GM12878 (cell line): ENCODE data around the gene SAXO1. TPM values are rescaled to one million over a fixed set of nuclear protein-coding genes. Genes with fewer than 3 reads are reported as not detected.

Experiments
- ATAC-seq: fragments of 200-7000 bp; cut with Tn5 transposase; 3 replicates; pipeline ENCODE4 v1.9.1; 2020; ENCODE audit warnings: mild to moderate bottlenecking, moderate library complexity
- BruUV-seq: library from RNA; stranded (reverse); fragments of 400-500 nt; replicated peaks from 2 replicates; lab custom pipeline; 2021; lab: Mats Ljungman, UMichigan
- CTCF ChIA-PET: fragments of 300-600 bp; sonication (Branson Sonifier 250); formaldehyde crosslinking; extraction: SDS; loops from one replicate; lab custom pipeline; 2021; ENCODE audit warnings: inconsistent platforms; lab: Yijun Ruan, JAX
- POLR2A ChIA-PET: fragments of 350-600 bp; formaldehyde crosslinking; extraction: SDS; loops from one replicate; lab custom pipeline; 2021; ENCODE audit warnings: inconsistent platforms; lab: Charles Lee
- RAD21 ChIA-PET: fragments of 300-600 bp; sonication (Branson Sonifier 250); formaldehyde crosslinking; loops from one replicate; lab custom pipeline; 2023; ENCODE audit warnings: antibody characterized with exemption; ENCODE audit not compliant: unreplicated experiment; lab: Charles Lee
- SMC1A ChIA-PET: fragments of 300-600 bp; sonication (Branson Sonifier 250); formaldehyde crosslinking; loops from one replicate; lab custom pipeline; 2023; ENCODE audit not compliant: unreplicated experiment, uncharacterized antibody; lab: Charles Lee
- DNase-seq: peaks from one replicate; pipeline ENCODE4 v3.0.0-alpha.2; 2011; ENCODE audit warnings: low read depth, low spot score
- FAIRE-seq: peaks from 3 replicates; lab custom pipeline; 2011; peaks lifted over from hg19 to GRCh38; lab: Jason Lieb, UNC
- H2AFZ ChIP-seq: 2 replicates; pipeline ENCODE4 v1.6.0; 2011; ENCODE audit warnings: low read depth, low read length, control low read depth; ENCODE audit not compliant: control insufficient read depth
- H3K27ac ChIP-seq: 2 replicates; pipeline ENCODE4 v1.5.1; 2011; ENCODE audit warnings: control low read depth; ENCODE audit not compliant: control insufficient read depth, insufficient read depth
- H3K27me3 ChIP-seq, 2 experiments: replicated peaks in 1 of 2; 2 replicates each; pipeline versions ENCODE4 v1.6.0 to v1.6.1; 2011; ENCODE audit warnings: low read length in 1 of 2; ENCODE audit not compliant: control insufficient read depth in 2 of 2, insufficient read depth in 2 of 2
- H3K36me3 ChIP-seq, 2 experiments: 2 replicates each; pipeline ENCODE4 v1.5.1; 2011; ENCODE audit warnings: low read length in 1 of 2; ENCODE audit not compliant: control insufficient read depth in 2 of 2, insufficient read depth in 2 of 2
- H3K4me1 ChIP-seq: 2 replicates; pipeline ENCODE4 v1.6.1; 2011; ENCODE audit warnings: mild to moderate bottlenecking, low read length, moderate library complexity, mixed read lengths; ENCODE audit not compliant: control insufficient read depth, insufficient read depth
- H3K4me2 ChIP-seq: 2 replicates; pipeline ENCODE4 v1.6.0; 2011; ENCODE audit warnings: control low read depth; ENCODE audit not compliant: control insufficient read depth, insufficient read depth
- H3K4me3 ChIP-seq: fragments of 200-600 bp; sonication (generic); 2 replicates; pipeline ENCODE4 v1.5.1; 2016
- H3K79me2 ChIP-seq: 2 replicates; pipeline ENCODE4 v1.6.0; 2011; ENCODE audit warnings: low read length; ENCODE audit not compliant: control insufficient read depth, insufficient read depth
- H3K9ac ChIP-seq: 2 replicates; pipeline ENCODE4 v1.8.0; 2011; ENCODE audit warnings: low read length, control low read depth, mixed read lengths; ENCODE audit not compliant: control insufficient read depth, insufficient read depth
- H3K9me3 ChIP-seq: replicated peaks from 3 replicates; pipeline ENCODE4 v1.5.1; 2011; ENCODE audit warnings: mild to moderate bottlenecking, low read length; ENCODE audit not compliant: control insufficient read depth, insufficient read depth
- H4K20me1 ChIP-seq: 2 replicates; pipeline ENCODE4 v1.6.0; 2011; ENCODE audit not compliant: control insufficient read depth, insufficient read depth
- BHLHE40 ChIP-seq, 2 experiments: fragments of 450-650 bp in 1 of 2; IDR thresholded peaks; 2 replicates each; pipeline ENCODE4 v1.6.1; 2011 to 2017; ENCODE audit warnings: low read depth in 2 of 2, borderline replicate concordance in 1 of 2, improper control_type of control experiment in 1 of 2, low read length in 1 of 2, mild to moderate bottlenecking in 1 of 2
- EZH2 ChIP-seq: IDR thresholded peaks from 2 replicates; pipeline ENCODE4 v1.6.1; 2012; ENCODE audit warnings: low read depth, mild to moderate bottlenecking, control low read depth, inconsistent platforms, low read length, borderline replicate concordance; ENCODE audit not compliant: control insufficient read depth
- FOXM1 ChIP-seq: IDR thresholded peaks from 2 replicates; pipeline ENCODE4 v1.6.1; 2012; ENCODE audit warnings: low read depth, mild to moderate bottlenecking, inconsistent platforms, low read length, moderate library complexity
- MEF2A ChIP-seq: IDR thresholded peaks from 2 replicates; pipeline ENCODE4 v1.6.1; 2011; ENCODE audit warnings: low read depth, mild to moderate bottlenecking, low read length, moderate library complexity; ENCODE audit not compliant: insufficient read depth
- NR2C2 ChIP-seq: IDR thresholded peaks from 2 replicates; pipeline ENCODE4 v1.6.1; 2011; ENCODE audit warnings: borderline replicate concordance, low read depth; ENCODE audit not compliant: control insufficient read depth, insufficient read length
- POU2F2 ChIP-seq: IDR thresholded peaks from 3 replicates; pipeline ENCODE4 v1.6.1; 2011; ENCODE audit warnings: low read depth, mild to moderate bottlenecking, low read length, borderline replicate concordance
- STAT1 ChIP-seq: fragments of 450-650 bp; conservative IDR thresholded peaks from 2 replicates; pipeline ENCODE4 v1.6.1; 2014; ENCODE audit warnings: antibody characterized with exemption, mild to moderate bottlenecking
- TBL1XR1 ChIP-seq: IDR thresholded peaks from 2 replicates; pipeline ENCODE4 v1.6.1; 2012; ENCODE audit warnings: low read depth, low read length, improper control_type of control experiment
- TCF12 ChIP-seq: IDR thresholded peaks from 2 replicates; pipeline ENCODE4 v1.6.1; 2011; ENCODE audit warnings: low read depth, mild to moderate bottlenecking, low read length
- ZNF622 ChIP-seq: fragments of 450-650 bp; IDR thresholded peaks from 2 replicates; pipeline ENCODE4 v1.6.1; 2017; ENCODE audit warnings: mild to moderate bottlenecking, inconsistent platforms
- WGBS: methylation state at CpG from one replicate; pipeline ENCODE4 v1.1.6; 2016; ENCODE audit warnings: low lambda C conversion rate; ENCODE audit not compliant: insufficient replicate concordance, insufficient coverage; ENCODE audit errors: missing lambda C conversion rate; 5-methylcytosine and 5-hydroxymethylcytosine counted together
- in situ Hi-C: fragments of 300-500 bp; cut with MboI; formaldehyde crosslinking; loops from 9 replicates; pipeline ENCODE4 v1.14.3; 2018; ENCODE audit warnings: mixed read lengths
- intact Hi-C: fragments of 100-400 bp; cut with micrococcal nuclease; formaldehyde crosslinking; loops from one replicate; pipeline ENCODE4 v1.14.2; 2022; ENCODE audit not compliant: unreplicated experiment
- polyA plus RNA-seq, 11 experiments: library from polyadenylated mRNA; depleted of rRNA in 4 of 11; unstranded in 6 of 11; stranded (reverse) in 5 of 11; fragments of >200 nt; fragmentation: Nextera tagmentation in 4 of 11; fragmentation: Illumina TruSeq in 1 of 11; extraction: Ambion mirVana in 4 of 11; extraction: Trizol in 1 of 11; gene quantifications; 1 replicate in 1 of 11; 2 replicates in 10 of 11; pipeline versions ENCODE4 v1.2.1 to v1.2.3, GENCODE V29; 2011 to 2016; ENCODE audit warnings: inconsistent platforms in 2 of 11, missing spikeins in 2 of 11, low read depth in 1 of 11
- total RNA-seq, 4 experiments: library from RNA; depleted of rRNA in 3 of 4; stranded (reverse); fragments of >200 nt in 3 of 4; fragmentation: Illumina TruSeq in 1 of 4; extraction: Trizol in 1 of 4; gene quantifications; 2 replicates each; pipeline versions ENCODE4 v1.2.1 to v1.2.3, GENCODE V29; 2013 to 2021
- TF ChIP-seq, protein P1 (sequence below): fragments of 450-650 bp; IDR thresholded peaks from 2 replicates; pipeline ENCODE4 v1.6.1; 2016; ENCODE audit warnings: mild to moderate bottlenecking
- TF ChIP-seq, protein P2 (sequence below): IDR thresholded peaks from 2 replicates; pipeline ENCODE4 v1.6.1; 2011; ENCODE audit warnings: low read depth, low read length, improper control_type of control experiment, borderline replicate concordance
- TF ChIP-seq, protein P3 (sequence below): fragments of 450-650 bp; IDR thresholded peaks from 2 replicates; pipeline ENCODE4 v1.6.1; 2017; ENCODE audit warnings: mild to moderate bottlenecking, moderate library complexity
- TF ChIP-seq, protein P4 (sequence below): fragments of 450-650 bp; IDR thresholded peaks from 2 replicates; pipeline ENCODE4 v1.6.1; 2017; ENCODE audit warnings: borderline replicate concordance

Gene SAXO1
- total and polyA plus RNA-seq, 10 of the 15 experiments (the other 5 are each of a cell fraction or from before 2014, with no cell fraction given), result under 0.01 to 0.01 TPM; not detected in 8

DNA sequence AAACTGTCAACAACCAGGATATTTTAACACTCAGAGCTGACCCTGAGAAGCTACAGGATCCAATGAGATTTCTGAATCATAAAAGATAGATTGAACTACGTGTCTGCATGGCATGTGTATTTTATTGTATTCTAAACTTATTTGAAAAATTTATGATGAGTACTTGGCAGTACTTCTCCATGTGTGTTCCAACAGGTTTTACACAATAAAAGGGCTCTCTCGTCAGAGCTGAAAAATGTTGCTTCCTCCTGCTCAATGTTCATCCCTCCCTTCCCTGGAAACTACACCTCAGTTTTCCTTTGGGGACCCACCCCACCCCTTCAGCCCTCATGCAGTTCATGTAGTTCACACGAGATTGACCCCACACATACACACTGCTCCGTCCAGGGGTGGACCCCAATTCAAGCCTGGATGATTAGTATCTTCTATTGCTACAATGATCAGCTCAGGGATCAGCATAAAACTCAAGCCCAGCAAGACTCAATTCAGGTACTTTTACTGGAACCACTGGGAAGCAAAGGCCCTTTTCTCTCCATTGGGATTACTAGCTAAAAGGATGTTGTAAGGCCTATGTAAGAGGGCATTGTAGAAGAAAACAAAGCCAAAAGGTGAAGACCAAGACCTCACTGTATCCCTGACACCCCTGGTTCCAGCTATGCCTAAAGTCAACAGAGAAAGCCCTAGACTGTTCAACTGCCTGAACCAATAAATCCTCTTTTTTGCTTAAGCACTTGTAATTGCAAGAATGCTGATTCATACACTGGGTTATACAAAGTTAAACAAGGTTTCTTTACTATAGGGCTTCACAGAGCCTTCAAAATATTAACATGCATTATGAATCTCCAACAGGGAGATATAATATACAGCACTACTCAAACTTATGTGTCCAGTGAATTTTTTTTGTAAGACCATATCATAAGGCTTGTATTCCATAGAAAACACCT is 112.6 kb downstream of the SAXO1 start:
- Histone ChIP-seq H3K27me3 (0 out of 4 replicates have a peak, but pooled peaks cover 0 to 4% of the 10 kb centered on the region in 2 experiments), H3K9ac (no peak overlapping the region), H4K20me1 (no peaks in the 10 kb centered on the region), H3K36me3 (no peaks in the 10 kb centered on the region), H3K9me3 (no peaks in the 10 kb centered on the region), H3K4me1 (no peaks in the 10 kb centered on the region), H3K79me2 (no peaks in the 10 kb centered on the region), H2AFZ (no peak overlapping the region), H3K4me3 (no peak overlapping the region), H3K4me2 (no peak overlapping the region), H3K27ac (no peak overlapping the region)
- ChIA-PET CTCF (no interaction called here), RAD21 (no interaction called here), POLR2A (no interaction called here), SMC1A (no interaction called here)
- intact Hi-C loops, result no loop called here
- BruUV-seq, result no TSS peak
- in situ Hi-C loops, result no loop called here
- 23% methylated on average over 4 of the region's 4 CpGs for WGBS
- FAIRE-seq (no peak), ATAC-seq (no peak), DNase-seq (no peak)
- TF ChIP-seq FOXM1 (no peak), ZNF622 (no peak), STAT1 (no peak), TCF12 (no peak), NR2C2 (no peak), POU2F2 (no peak), TBL1XR1 (no peak), MEF2A (no peak), BHLHE40 (IDR thresholded peaks at IDR 0.05; ENCODE audit: borderline replicate concordance in 1 of 2, low read depth in 2 of 2, low read length in 1 of 2) (no peak), EZH2 (no peak)
- TF ChIP-seq, protein P1, sequence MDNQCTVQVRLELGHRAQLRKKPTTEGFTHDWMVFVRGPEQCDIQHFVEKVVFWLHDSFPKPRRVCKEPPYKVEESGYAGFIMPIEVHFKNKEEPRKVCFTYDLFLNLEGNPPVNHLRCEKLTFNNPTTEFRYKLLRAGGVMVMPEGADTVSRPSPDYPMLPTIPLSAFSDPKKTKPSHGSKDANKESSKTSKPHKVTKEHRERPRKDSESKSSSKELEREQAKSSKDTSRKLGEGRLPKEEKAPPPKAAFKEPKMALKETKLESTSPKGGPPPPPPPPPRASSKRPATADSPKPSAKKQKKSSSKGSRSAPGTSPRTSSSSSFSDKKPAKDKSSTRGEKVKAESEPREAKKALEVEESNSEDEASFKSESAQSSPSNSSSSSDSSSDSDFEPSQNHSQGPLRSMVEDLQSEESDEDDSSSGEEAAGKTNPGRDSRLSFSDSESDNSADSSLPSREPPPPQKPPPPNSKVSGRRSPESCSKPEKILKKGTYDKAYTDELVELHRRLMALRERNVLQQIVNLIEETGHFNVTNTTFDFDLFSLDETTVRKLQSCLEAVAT, result no peak
- TF ChIP-seq, protein P2, sequence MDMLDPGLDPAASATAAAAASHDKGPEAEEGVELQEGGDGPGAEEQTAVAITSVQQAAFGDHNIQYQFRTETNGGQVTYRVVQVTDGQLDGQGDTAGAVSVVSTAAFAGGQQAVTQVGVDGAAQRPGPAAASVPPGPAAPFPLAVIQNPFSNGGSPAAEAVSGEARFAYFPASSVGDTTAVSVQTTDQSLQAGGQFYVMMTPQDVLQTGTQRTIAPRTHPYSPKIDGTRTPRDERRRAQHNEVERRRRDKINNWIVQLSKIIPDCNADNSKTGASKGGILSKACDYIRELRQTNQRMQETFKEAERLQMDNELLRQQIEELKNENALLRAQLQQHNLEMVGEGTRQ, result no peak
- TF ChIP-seq, protein P3, sequence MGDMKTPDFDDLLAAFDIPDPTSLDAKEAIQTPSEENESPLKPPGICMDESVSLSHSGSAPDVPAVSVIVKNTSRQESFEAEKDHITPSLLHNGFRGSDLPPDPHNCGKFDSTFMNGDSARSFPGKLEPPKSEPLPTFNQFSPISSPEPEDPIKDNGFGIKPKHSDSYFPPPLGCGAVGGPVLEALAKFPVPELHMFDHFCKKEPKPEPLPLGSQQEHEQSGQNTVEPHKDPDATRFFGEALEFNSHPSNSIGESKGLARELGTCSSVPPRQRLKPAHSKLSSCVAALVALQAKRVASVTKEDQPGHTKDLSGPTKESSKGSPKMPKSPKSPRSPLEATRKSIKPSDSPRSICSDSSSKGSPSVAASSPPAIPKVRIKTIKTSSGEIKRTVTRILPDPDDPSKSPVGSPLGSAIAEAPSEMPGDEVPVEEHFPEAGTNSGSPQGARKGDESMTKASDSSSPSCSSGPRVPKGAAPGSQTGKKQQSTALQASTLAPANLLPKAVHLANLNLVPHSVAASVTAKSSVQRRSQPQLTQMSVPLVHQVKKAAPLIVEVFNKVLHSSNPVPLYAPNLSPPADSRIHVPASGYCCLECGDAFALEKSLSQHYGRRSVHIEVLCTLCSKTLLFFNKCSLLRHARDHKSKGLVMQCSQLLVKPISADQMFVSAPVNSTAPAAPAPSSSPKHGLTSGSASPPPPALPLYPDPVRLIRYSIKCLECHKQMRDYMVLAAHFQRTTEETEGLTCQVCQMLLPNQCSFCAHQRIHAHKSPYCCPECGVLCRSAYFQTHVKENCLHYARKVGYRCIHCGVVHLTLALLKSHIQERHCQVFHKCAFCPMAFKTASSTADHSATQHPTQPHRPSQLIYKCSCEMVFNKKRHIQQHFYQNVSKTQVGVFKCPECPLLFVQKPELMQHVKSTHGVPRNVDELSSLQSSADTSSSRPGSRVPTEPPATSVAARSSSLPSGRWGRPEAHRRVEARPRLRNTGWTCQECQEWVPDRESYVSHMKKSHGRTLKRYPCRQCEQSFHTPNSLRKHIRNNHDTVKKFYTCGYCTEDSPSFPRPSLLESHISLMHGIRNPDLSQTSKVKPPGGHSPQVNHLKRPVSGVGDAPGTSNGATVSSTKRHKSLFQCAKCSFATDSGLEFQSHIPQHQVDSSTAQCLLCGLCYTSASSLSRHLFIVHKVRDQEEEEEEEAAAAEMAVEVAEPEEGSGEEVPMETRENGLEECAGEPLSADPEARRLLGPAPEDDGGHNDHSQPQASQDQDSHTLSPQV, result no peak
- TF ChIP-seq, protein P4, sequence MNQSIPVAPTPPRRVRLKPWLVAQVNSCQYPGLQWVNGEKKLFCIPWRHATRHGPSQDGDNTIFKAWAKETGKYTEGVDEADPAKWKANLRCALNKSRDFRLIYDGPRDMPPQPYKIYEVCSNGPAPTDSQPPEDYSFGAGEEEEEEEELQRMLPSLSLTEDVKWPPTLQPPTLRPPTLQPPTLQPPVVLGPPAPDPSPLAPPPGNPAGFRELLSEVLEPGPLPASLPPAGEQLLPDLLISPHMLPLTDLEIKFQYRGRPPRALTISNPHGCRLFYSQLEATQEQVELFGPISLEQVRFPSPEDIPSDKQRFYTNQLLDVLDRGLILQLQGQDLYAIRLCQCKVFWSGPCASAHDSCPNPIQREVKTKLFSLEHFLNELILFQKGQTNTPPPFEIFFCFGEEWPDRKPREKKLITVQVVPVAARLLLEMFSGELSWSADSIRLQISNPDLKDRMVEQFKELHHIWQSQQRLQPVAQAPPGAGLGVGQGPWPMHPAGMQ, result no peak
